ENCODE data around the gene CFAP47.
"Not testable (repeated sequence)": the region's sequence is repeated elsewhere in the genome, so short reads cannot be mapped to it uniquely, and the experiment has no call there.

The CFAP47 gene

GRCh38 chrX:36083256-36083655, 163.7 kb downstream of the CFAP47 start:
- TF ChIP-seq CTCF (IDR thresholded peaks at IDR 0.05; ENCODE audit: low read depth, low read length), result no peak
- no peak for TF ChIP-seq POLR2A (IDR thresholded peaks at IDR 0.05; ENCODE audit: extremely low read depth, insufficient read length)
- TF ChIP-seq MYC (IDR thresholded peaks at IDR 0.05; ENCODE audit: low read depth, low read length), result no peak
- TF ChIP-seq MAX (IDR thresholded peaks at IDR 0.05; ENCODE audit: low read depth, low read length), result no peak
- DNase-seq (ENCODE audit: low read depth), result no peak
- H3K4me3 ChIP-seq (ENCODE audit: low read depth, low read length), result no peak overlapping the region

- no peak for DNase-seq (ENCODE audit: low read depth)
- H3K4me3 ChIP-seq (ENCODE audit: low read depth, low read length), result no peak overlapping the region
- TF ChIP-seq CTCF (IDR thresholded peaks at IDR 0.05; ENCODE audit: low read depth, low read length) (no peak), POLR2A (IDR thresholded peaks at IDR 0.05; ENCODE audit: extremely low read depth, insufficient read length) (no peak)
Measured at GRCh38 chrX:36087366-36087765, 167.8 kb downstream of the CFAP47 start.

- H3K4me3 ChIP-seq (ENCODE audit: low read depth, low read length); DNase-seq (ENCODE audit: low read depth): not testable (repeated sequence)
Measured at GRCh38 chrX:36088939-36089338, 169.4 kb downstream of the CFAP47 start.

GRCh38 chrX:36102425-36102824, 182.9 kb downstream of the CFAP47 start:
- no peak for TF ChIP-seq CTCF (IDR thresholded peaks at IDR 0.05; ENCODE audit: low read depth, low read length)
- TF ChIP-seq MAX (IDR thresholded peaks at IDR 0.05; ENCODE audit: low read depth, low read length), result no peak
- TF ChIP-seq POLR2A (IDR thresholded peaks at IDR 0.05; ENCODE audit: extremely low read depth, insufficient read length), result no peak
- no peak for TF ChIP-seq MYC (IDR thresholded peaks at IDR 0.05; ENCODE audit: low read depth, low read length)
- no peak for DNase-seq (ENCODE audit: low read depth)
- no peak overlapping the region for H3K4me3 ChIP-seq (ENCODE audit: low read depth, low read length)

GRCh38 chrX:36116222-36116621, 196.7 kb downstream of the CFAP47 start:
- TF ChIP-seq MAX (IDR thresholded peaks at IDR 0.05; ENCODE audit: low read depth, low read length), result no peak
- TF ChIP-seq MYC (IDR thresholded peaks at IDR 0.05; ENCODE audit: low read depth, low read length), result no peak
- no peak for TF ChIP-seq CTCF (IDR thresholded peaks at IDR 0.05; ENCODE audit: low read depth, low read length)
- no peak for TF ChIP-seq POLR2A (IDR thresholded peaks at IDR 0.05; ENCODE audit: extremely low read depth, insufficient read length)
- H3K4me3 ChIP-seq (ENCODE audit: low read depth, low read length), result no peak overlapping the region
- DNase-seq (ENCODE audit: low read depth), result no peak

GRCh38 chrX:36159254-36159653, 239.7 kb downstream of the CFAP47 start:
- no peak overlapping the region for H3K4me3 ChIP-seq (ENCODE audit: low read depth, low read length)
- DNase-seq (ENCODE audit: low read depth), result no peak
- no peak for TF ChIP-seq CTCF (IDR thresholded peaks at IDR 0.05; ENCODE audit: low read depth, low read length)

GRCh38 chrX:36160081-36160480, 240.5 kb downstream of the CFAP47 start:
- no peak for DNase-seq (ENCODE audit: low read depth)
- H3K4me3 ChIP-seq (ENCODE audit: low read depth, low read length), result no peak overlapping the region
- no peak for TF ChIP-seq MYC (IDR thresholded peaks at IDR 0.05; ENCODE audit: low read depth, low read length)
- TF ChIP-seq CTCF (IDR thresholded peaks at IDR 0.05; ENCODE audit: low read depth, low read length), result no peak
- TF ChIP-seq MAX (IDR thresholded peaks at IDR 0.05; ENCODE audit: low read depth, low read length), result no peak
- TF ChIP-seq POLR2A (IDR thresholded peaks at IDR 0.05; ENCODE audit: extremely low read depth, insufficient read length), result no peak

Measured in NB4 (cell line).